Cardiac fibroblast (primary cell): ENCODE data around the gene EWSR1.

Source experiments
- DNase-seq, 2 donors: peaks; one replicate each; pipeline versions ENCODE4 v3.0.0 to v3.0.0-alpha.2; 2010; ENCODE audit warnings: low read depth in 2 of 2
- H3K4me3 ChIP-seq, 2 donors: replicated peaks in 1 of 2; 1 replicate in 1 of 2; 2 replicates in 1 of 2; pipeline ENCODE4 v1.5.1; 2011; ENCODE audit warnings: low read depth in 2 of 2, low read length in 2 of 2, mild to moderate bottlenecking in 2 of 2, moderate library complexity in 1 of 2
- CTCF ChIP-seq: IDR thresholded peaks from one replicate; pipeline ENCODE4 v1.5.1; 2011; ENCODE audit warnings: low read depth, mild to moderate bottlenecking, low read length, inconsistent platforms

The EWSR1 gene

GRCh38 chr22:29272624-29273023 lies 4.6 kb downstream of the EWSR1 start:
- H3K4me3 ChIP-seq: no peak overlapping the region
- TF ChIP-seq CTCF: no peak
- no peak for DNase-seq

GRCh38 chr22:29275167-29275566 lies 7.1 kb downstream of the EWSR1 start:
- DNase-seq: no peak
- no peak overlapping the region for H3K4me3 ChIP-seq
- no peak for TF ChIP-seq CTCF

GRCh38 chr22:29275819-29276565 lies 7.9 kb downstream of the EWSR1 start:
- DNase-seq: no peak
- no peak overlapping the region for H3K4me3 ChIP-seq
- no peak for TF ChIP-seq CTCF

- no peak overlapping the region for H3K4me3 ChIP-seq
- TF ChIP-seq CTCF: no peak
- DNase-seq: no peak
These were observed 9.9 kb downstream of the EWSR1 start for GRCh38 chr22:29277927-29278326.

- no peak overlapping the region for H3K4me3 ChIP-seq
- DNase-seq: no peak
- no peak for TF ChIP-seq CTCF
These were observed 16.1 kb downstream of the EWSR1 start for GRCh38 chr22:29284196-29284595.

- DNase-seq: no peak
- no peak overlapping the region for H3K4me3 ChIP-seq
- no peak for TF ChIP-seq CTCF
These were observed 20.8 kb downstream of the EWSR1 start for GRCh38 chr22:29288837-29289236.

- H3K4me3 ChIP-seq: no peak overlapping the region
- TF ChIP-seq CTCF: no peak
- DNase-seq: no peak
These were observed 22.0 kb downstream of the EWSR1 start for GRCh38 chr22:29290061-29290460.
